Body of pancreas (tissue), 4 donors: ENCODE measurements around the gene LOXHD1. TPM values are rescaled to one million over a fixed set of nuclear protein-coding genes. Genes with fewer than 3 reads are reported as not detected.

Experiments
- ATAC-seq: fragments of 150-250 bp; one replicate; pipeline ENCODE4 v1.9.1; 2016
- DNase-seq, 4 donors: peaks; one replicate each; pipeline ENCODE4 v3.0.0-alpha.2; 2019
- H3K27ac ChIP-seq, 4 donors: fragments of 200-600 bp; sonication (generic); 1 replicate in 3 of 4; 2 replicates in 1 of 4; pipeline versions ENCODE4 v1.5.1 to v1.6.1; 2016 to 2019; ENCODE audit warnings: mild to moderate bottlenecking in 1 of 4, mixed read lengths in 1 of 4, moderate library complexity in 1 of 4
- H3K27me3 ChIP-seq, 2 donors: fragments of 200-600 bp; sonication (generic); one replicate each; pipeline ENCODE4 v1.6.0; 2016; ENCODE audit warnings: mild to moderate bottlenecking in 1 of 2
- H3K36me3 ChIP-seq, 2 donors: fragments of 200-600 bp; sonication (generic); replicated peaks in 1 of 2; 2 replicates each; pipeline ENCODE4 v1.5.1; 2016; ENCODE audit warnings: low read depth in 2 of 2; ENCODE audit not compliant: insufficient read depth in 1 of 2
- H3K4me1 ChIP-seq: fragments of 200-600 bp; sonication (generic); one replicate; pipeline ENCODE4 v1.6.0; 2016
- H3K4me3 ChIP-seq, 2 donors: fragments of 200-600 bp; sonication (generic); 1 replicate in 1 of 2; 2 replicates in 1 of 2; pipeline ENCODE4 v1.5.1; 2016 to 2019
- H3K9me3 ChIP-seq, 3 donors: fragments of 200-600 bp; sonication (generic); 1 replicate in 2 of 3; 2 replicates in 1 of 3; pipeline ENCODE4 v1.5.1; 2016
- CTCF ChIP-seq, 7 experiments: fragments of 450-650 bp in 4 of 7; fragments of 200-600 bp in 3 of 7; sonication (generic) in 3 of 7; IDR thresholded peaks; one replicate each; pipeline ENCODE4 v1.5.1; 2016 to 2019; ENCODE audit warnings: antibody characterized with exemption in 7 of 7
- POLR2A ChIP-seq, 3 donors: fragments of 450-650 bp; IDR thresholded peaks; one replicate each; pipeline ENCODE4 v1.6.1; 2016; ENCODE audit warnings: antibody characterized with exemption in 3 of 3, mild to moderate bottlenecking in 2 of 3
- WGBS, 2 donors: methylation state at CpG; one replicate each; pipeline ENCODE4 v1.1.5; 2017; 5-methylcytosine and 5-hydroxymethylcytosine counted together
- intact Hi-C: fragments of 100-400 bp; cut with DNase I; formaldehyde crosslinking; loops from one replicate; pipeline ENCODE4 v1.15.1; 2023
- total RNA-seq, 2 donors: library from RNA; depleted of rRNA; stranded (reverse); fragments of >200 nt; gene quantifications; one replicate each; pipeline ENCODE4 v1.1.0, GENCODE V29; 2016

Gene LOXHD1
- total RNA-seq, 2 donors from 2014 or later: 0.26 TPM; not detected in 1

DNA sequence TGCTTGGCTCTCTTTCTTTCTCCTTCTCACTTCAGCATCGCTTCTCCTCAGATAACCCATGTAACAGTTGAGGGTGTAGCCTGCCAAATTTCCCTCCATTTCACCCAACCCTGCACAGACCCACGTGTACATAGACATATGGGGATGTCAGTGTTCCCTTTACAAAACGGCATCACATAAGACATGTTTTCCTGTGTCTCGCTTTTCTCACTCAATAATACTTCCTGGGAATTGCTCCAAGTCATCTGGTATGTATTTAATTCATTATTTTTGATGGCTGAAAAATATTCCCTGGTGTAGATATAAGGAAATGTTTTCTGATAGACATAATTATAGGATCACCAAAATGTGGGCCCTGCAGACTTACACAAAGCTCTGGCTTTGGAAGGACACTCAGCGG lies 176.8 kb downstream of the LOXHD1 start:
- no peaks in the 10 kb centered on the region for H3K4me1 ChIP-seq
- H3K36me3 ChIP-seq: no peaks in the 10 kb centered on the region
- intact Hi-C loops: no loop called here
- H3K27ac ChIP-seq: no peak overlapping the region
- 39 to 51% methylated on average over 5 of the region's 5 CpGs for WGBS, 2 donors
- TF ChIP-seq CTCF (IDR thresholded peaks at IDR 0.05) (no peak), POLR2A (IDR thresholded peaks at IDR 0.05) (no peak)
- no peaks in the 10 kb centered on the region for H3K27me3 ChIP-seq
- ATAC-seq: no peak
- no peaks in the 10 kb centered on the region for H3K9me3 ChIP-seq
- no peak for DNase-seq
- H3K4me3 ChIP-seq: no peak overlapping the region

GRCh38 chr18:46478796-46479195 lies 178.2 kb downstream of the LOXHD1 start:
- WGBS, 2 donors: 70 to 74% methylated on average over 2 of the region's 2 CpGs
- TF ChIP-seq POLR2A (IDR thresholded peaks at IDR 0.05) (no peak), CTCF (IDR thresholded peaks at IDR 0.05) (no peak)
- intact Hi-C loops: no loop called here

DNA sequence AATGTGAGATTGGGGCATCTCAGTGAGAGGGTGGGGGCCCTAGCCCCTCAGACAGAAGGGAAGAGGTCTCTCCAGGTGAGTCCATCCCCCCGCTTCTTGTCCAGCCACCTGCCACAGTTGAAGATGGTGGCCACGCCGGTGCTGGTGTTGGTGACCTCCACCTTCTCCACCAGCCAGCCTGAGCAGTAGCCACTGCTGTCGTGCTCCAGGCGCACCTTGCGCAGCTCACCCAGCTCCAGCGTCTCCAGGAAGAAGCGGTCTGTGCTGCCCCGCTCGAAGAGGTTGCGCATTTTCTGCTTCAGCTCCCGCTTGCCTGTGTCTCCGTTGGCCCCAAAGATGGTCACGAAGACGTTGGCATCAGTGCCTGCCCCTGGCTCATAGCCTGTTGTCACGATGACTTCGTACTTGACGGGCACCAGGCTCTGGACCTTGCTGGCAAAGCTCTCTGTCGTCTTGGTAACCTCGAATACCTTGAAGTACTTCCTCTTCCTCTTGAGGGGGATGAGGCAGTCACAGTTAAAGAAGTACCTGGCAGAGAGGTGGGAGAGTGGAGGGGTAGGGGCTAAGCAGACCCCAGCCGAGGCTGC lies 179.5 kb downstream of the LOXHD1 start:
- Histone ChIP-seq H3K4me3 (no peak overlapping the region), H3K27ac (no peak overlapping the region), H3K36me3 (no peaks in the 10 kb centered on the region), H3K27me3 (no peaks in the 10 kb centered on the region), H3K4me1 (no peaks in the 10 kb centered on the region), H3K9me3 (no peaks in the 10 kb centered on the region)
- ATAC-seq: no peak
- intact Hi-C loops: no loop called here
- TF ChIP-seq CTCF (IDR thresholded peaks at IDR 0.05) (no peak), POLR2A (IDR thresholded peaks at IDR 0.05) (no peak)
- 59 to 67% methylated on average over 18 to 21 of the region's 21 CpGs for WGBS, 2 donors
- DNase-seq: no peak

More at GRCh38 chr18:46478796-46479195, 178.2 kb downstream of the LOXHD1 start:
- Histone ChIP-seq H3K36me3 (no peaks in the 10 kb centered on the region), H3K27me3 (no peaks in the 10 kb centered on the region), H3K4me1 (no peaks in the 10 kb centered on the region), H3K9me3 (no peaks in the 10 kb centered on the region), H3K4me3 (no peak overlapping the region), H3K27ac (no peak overlapping the region)
- DNase-seq: no peak
- ATAC-seq: no peak

GRCh38 chr18:46475390-46475752 lies 181.6 kb downstream of the LOXHD1 start:
- ATAC-seq (no peak), DNase-seq (no peak)
- TF ChIP-seq POLR2A (IDR thresholded peaks at IDR 0.05) (no peak), CTCF (IDR thresholded peaks at IDR 0.05) (no peak)
- intact Hi-C loops: no loop called here
- Histone ChIP-seq H3K27me3 (no peaks in the 10 kb centered on the region), H3K9me3 (no peaks in the 10 kb centered on the region), H3K36me3 (no peaks in the 10 kb centered on the region), H3K27ac (no peak overlapping the region), H3K4me3 (no peak overlapping the region), H3K4me1 (no peaks in the 10 kb centered on the region)
- WGBS, 2 donors: 68 to 72% methylated on average over 4 of the region's 4 CpGs
